MM.1S (cell line): ENCODE results near the gene SHQ1.

ENCODE experiments used
- DNase-seq: peaks from one replicate; pipeline ENCODE4 v3.0.0-alpha.2; 2015
- H2AFZ ChIP-seq: fragments of 300-600 bp; sonication (generic); 2 replicates; pipeline ENCODE4 v1.6.0; 2016; ENCODE audit warnings: antibody characterized with exemption, low read length
- H3F3A ChIP-seq: fragments of 300-600 bp; sonication (generic); 2 replicates; pipeline ENCODE4 v1.6.1; 2016; ENCODE audit warnings: mild to moderate bottlenecking, antibody characterized with exemption, low read length, moderate library complexity, mixed read lengths; ENCODE audit not compliant: insufficient read depth
- H3K27ac ChIP-seq: fragments of 300-600 bp; sonication (generic); 2 replicates; pipeline ENCODE4 v1.5.1; 2016; ENCODE audit warnings: mild to moderate bottlenecking, low read length
- H3K27me3 ChIP-seq: fragments of 300-600 bp; sonication (generic); replicated peaks from 2 replicates; pipeline ENCODE4 v1.6.0; 2016; ENCODE audit warnings: low read length; ENCODE audit not compliant: insufficient read depth
- H3K36me3 ChIP-seq: fragments of 300-600 bp; sonication (generic); replicated peaks from 2 replicates; pipeline ENCODE4 v1.6.1; 2016; ENCODE audit warnings: mild to moderate bottlenecking, low read length, mixed read lengths; ENCODE audit not compliant: insufficient read depth
- H3K4me1 ChIP-seq: fragments of 300-600 bp; sonication (generic); 2 replicates; pipeline ENCODE4 v1.6.1; 2016; ENCODE audit warnings: low read length, mixed read lengths
- H3K4me2 ChIP-seq: fragments of 300-600 bp; sonication (generic); 2 replicates; pipeline ENCODE4 v1.6.0; 2016; ENCODE audit warnings: low read depth, low read length
- H3K4me3 ChIP-seq: fragments of 300-600 bp; sonication (generic); 2 replicates; pipeline ENCODE4 v1.5.1; 2016; ENCODE audit warnings: low read length, mixed read lengths
- H3K79me2 ChIP-seq: fragments of 300-600 bp; sonication (generic); 2 replicates; pipeline ENCODE4 v1.6.1; 2016; ENCODE audit warnings: mixed run types, low read length, mixed read lengths
- H3K9ac ChIP-seq: fragments of 300-600 bp; sonication (generic); 2 replicates; pipeline ENCODE4 v1.6.1; 2016; ENCODE audit warnings: low read length, mixed read lengths
- H3K9me2 ChIP-seq: fragments of 300-600 bp; sonication (generic); replicated peaks from 2 replicates; pipeline ENCODE4 v1.6.1; 2016; ENCODE audit warnings: mild to moderate bottlenecking, low read length, mixed read lengths; ENCODE audit not compliant: insufficient read depth
- H3K9me3 ChIP-seq: fragments of 300-600 bp; sonication (generic); replicated peaks from 2 replicates; pipeline ENCODE4 v1.6.1; 2016; ENCODE audit warnings: mild to moderate bottlenecking, low read length, mixed read lengths; ENCODE audit not compliant: insufficient read depth
- H4K20me1 ChIP-seq: fragments of 300-600 bp; sonication (generic); 2 replicates; pipeline ENCODE4 v1.6.1; 2016; ENCODE audit warnings: mild to moderate bottlenecking, low read length, moderate library complexity, mixed read lengths; ENCODE audit not compliant: insufficient read depth
- EZH2 ChIP-seq: fragments of 300-600 bp; sonication (generic); optimal IDR thresholded peaks from 2 replicates; pipeline ENCODE3; 2017; ENCODE audit warnings: low read depth, mild to moderate bottlenecking, antibody characterized with exemption, low read length, mixed read lengths
- EZH2phosphoT487 ChIP-seq: fragments of 300-600 bp; sonication (generic); IDR thresholded peaks from 2 replicates; pipeline ENCODE4 v1.6.1; 2018; ENCODE audit warnings: antibody characterized with exemption, low read length
- TF ChIP-seq, protein P1 (sequence below): fragments of 300-600 bp; sonication (generic); IDR thresholded peaks from 2 replicates; pipeline ENCODE4 v1.5.1; 2016; ENCODE audit warnings: antibody characterized with exemption, low read length, mixed read lengths

SHQ1 gene

DNA sequence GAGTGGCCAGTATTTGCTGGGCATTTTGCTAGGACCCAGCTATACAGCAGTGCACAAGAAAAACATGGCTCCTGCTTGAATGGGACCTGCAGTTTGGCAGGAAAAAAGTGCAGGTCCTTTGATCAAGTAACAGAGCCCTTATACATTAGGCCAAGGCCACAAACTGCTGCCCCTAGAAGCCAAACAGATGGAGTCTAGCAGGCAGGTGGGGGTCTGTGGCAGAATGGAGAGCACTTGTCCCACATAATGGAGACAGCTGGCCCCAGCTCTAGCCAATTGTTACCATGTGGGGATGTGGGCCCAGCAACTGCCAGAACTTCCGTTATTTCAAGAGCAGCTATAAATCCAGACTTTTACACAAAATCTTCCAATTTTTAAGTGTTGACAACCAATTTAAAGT, 79.3 kb downstream of the SHQ1 start:
- TF ChIP-seq EZH2phosphoT487 = no peak
- TF ChIP-seq EZH2 = no peak
- TF ChIP-seq, protein P1, sequence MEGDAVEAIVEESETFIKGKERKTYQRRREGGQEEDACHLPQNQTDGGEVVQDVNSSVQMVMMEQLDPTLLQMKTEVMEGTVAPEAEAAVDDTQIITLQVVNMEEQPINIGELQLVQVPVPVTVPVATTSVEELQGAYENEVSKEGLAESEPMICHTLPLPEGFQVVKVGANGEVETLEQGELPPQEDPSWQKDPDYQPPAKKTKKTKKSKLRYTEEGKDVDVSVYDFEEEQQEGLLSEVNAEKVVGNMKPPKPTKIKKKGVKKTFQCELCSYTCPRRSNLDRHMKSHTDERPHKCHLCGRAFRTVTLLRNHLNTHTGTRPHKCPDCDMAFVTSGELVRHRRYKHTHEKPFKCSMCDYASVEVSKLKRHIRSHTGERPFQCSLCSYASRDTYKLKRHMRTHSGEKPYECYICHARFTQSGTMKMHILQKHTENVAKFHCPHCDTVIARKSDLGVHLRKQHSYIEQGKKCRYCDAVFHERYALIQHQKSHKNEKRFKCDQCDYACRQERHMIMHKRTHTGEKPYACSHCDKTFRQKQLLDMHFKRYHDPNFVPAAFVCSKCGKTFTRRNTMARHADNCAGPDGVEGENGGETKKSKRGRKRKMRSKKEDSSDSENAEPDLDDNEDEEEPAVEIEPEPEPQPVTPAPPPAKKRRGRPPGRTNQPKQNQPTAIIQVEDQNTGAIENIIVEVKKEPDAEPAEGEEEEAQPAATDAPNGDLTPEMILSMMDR = no peak
- no peaks in the 10 kb centered on the region for H3K79me2 ChIP-seq
- H3F3A ChIP-seq = no peaks in the 10 kb centered on the region
- no peaks in the 10 kb centered on the region for H3K9me2 ChIP-seq
- H3K9ac ChIP-seq = no peak overlapping the region
- H3K27me3 ChIP-seq = no peaks in the 10 kb centered on the region
- no peaks in the 10 kb centered on the region for H3K4me1 ChIP-seq
- DNase-seq = no peak
- H2AFZ ChIP-seq = no peak overlapping the region
- H4K20me1 ChIP-seq = no peaks in the 10 kb centered on the region
- H3K4me3 ChIP-seq = no peak overlapping the region
- H3K9me3 ChIP-seq = no peaks in the 10 kb centered on the region
- H3K4me2 ChIP-seq = no peak overlapping the region
- no peaks in the 10 kb centered on the region for H3K36me3 ChIP-seq
- H3K27ac ChIP-seq = no peak overlapping the region

DNA sequence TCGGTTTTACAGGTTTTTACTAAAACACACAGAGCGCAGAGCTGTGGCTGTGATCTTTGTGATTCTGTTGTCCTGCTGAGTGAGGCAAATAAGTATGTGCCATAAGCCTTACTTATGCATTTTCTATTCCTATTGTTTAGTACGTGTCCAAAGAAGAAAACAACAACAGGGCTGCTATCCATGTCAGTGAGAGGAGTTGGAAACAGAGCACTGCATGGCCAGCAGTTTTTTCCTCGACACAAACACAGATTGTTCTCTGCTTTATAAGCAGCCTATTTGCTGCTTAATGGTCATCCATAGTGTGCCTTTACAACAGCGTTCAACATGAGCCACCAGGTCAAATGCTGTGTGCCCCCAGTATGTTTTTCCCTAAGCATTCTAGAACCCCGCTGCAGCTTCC, 79.8 kb downstream of the SHQ1 start:
- H3K36me3 ChIP-seq = no peaks in the 10 kb centered on the region
- no peak overlapping the region for H3K27ac ChIP-seq
- no peak overlapping the region for H2AFZ ChIP-seq
- no peak overlapping the region for H3K4me2 ChIP-seq
- no peaks in the 10 kb centered on the region for H4K20me1 ChIP-seq
- no peak overlapping the region for H3K4me3 ChIP-seq
- no peaks in the 10 kb centered on the region for H3K79me2 ChIP-seq
- H3K27me3 ChIP-seq = no peaks in the 10 kb centered on the region
- H3K4me1 ChIP-seq = no peaks in the 10 kb centered on the region
- no peak for DNase-seq
- H3F3A ChIP-seq = no peaks in the 10 kb centered on the region
- TF ChIP-seq EZH2phosphoT487 (no peak), EZH2 (no peak)
- TF ChIP-seq, protein P1 = no peak
- H3K9me3 ChIP-seq = no peaks in the 10 kb centered on the region
- no peak overlapping the region for H3K9ac ChIP-seq
- H3K9me2 ChIP-seq = no peaks in the 10 kb centered on the region

DNA sequence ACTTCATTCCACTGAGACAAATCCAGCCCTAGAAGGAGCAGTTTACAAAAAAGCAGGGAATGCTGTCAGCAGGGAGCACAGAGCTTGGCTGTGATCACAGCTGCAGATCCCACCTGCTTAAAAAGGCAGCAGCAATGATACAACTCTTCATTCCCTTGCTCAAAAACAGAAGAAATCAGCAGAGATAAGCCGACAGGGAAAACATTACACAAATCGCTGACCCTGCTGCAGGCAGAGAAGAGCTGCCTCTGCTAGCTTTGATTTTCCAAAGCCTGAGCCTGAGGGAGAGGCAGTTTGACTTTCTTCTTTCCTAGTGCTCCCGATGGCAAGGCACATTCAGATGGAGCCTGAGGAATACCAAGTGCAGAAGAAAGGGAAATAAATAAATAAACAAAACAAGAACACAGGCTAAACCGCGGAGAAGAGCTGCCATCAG, 80.2 kb downstream of the SHQ1 start:
- Histone ChIP-seq H3K4me1 (no peaks in the 10 kb centered on the region), H3K27ac (no peak overlapping the region), H3K9ac (no peak overlapping the region)

More for the DNA sequence above, 80.2 kb downstream of the SHQ1 start:
- no peaks in the 10 kb centered on the region for H3K36me3 ChIP-seq
- no peaks in the 10 kb centered on the region for H3K9me3 ChIP-seq
- H2AFZ ChIP-seq = no peak overlapping the region
- H3K9me2 ChIP-seq = no peaks in the 10 kb centered on the region
- H4K20me1 ChIP-seq = no peaks in the 10 kb centered on the region
- TF ChIP-seq EZH2 (no peak), EZH2phosphoT487 (no peak)
- TF ChIP-seq, protein P1 = no peak
- H3F3A ChIP-seq = no peaks in the 10 kb centered on the region
- H3K4me2 ChIP-seq = no peak overlapping the region
- no peaks in the 10 kb centered on the region for H3K27me3 ChIP-seq
- H3K79me2 ChIP-seq = no peaks in the 10 kb centered on the region
- no peak for DNase-seq
- no peak overlapping the region for H3K4me3 ChIP-seq
